Type B pancreatic cell (in vitro differentiated cells): ENCODE measurements around the gene SYNRG. TPM values are rescaled to one million over a fixed set of nuclear protein-coding genes. Genes with fewer than 3 reads are reported as not detected.

Source experiments
- DNase-seq: peaks from one replicate; pipeline ENCODE4 v3.0.0; 2021; ENCODE audit warnings: mixed read lengths; ENCODE audit not compliant: unreplicated experiment; ENCODE audit errors: extremely low spot score
- H3K27ac Mint-ChIP-seq: 2 replicates; pipeline ENCODE4 v1.8.0; 2021; ENCODE audit warnings: mild to moderate bottlenecking, mixed read lengths
- H3K27me3 Mint-ChIP-seq: 2 replicates; pipeline ENCODE4 v1.8.0; 2021; ENCODE audit warnings: mixed read lengths
- H3K36me3 Mint-ChIP-seq: 2 replicates; pipeline ENCODE4 v1.8.0; 2021; ENCODE audit warnings: mixed read lengths
- H3K4me1 Mint-ChIP-seq: one replicate; pipeline ENCODE4 v1.8.0; 2021; ENCODE audit warnings: mixed read lengths; ENCODE audit not compliant: unreplicated experiment
- H3K4me3 Mint-ChIP-seq: 2 replicates; pipeline ENCODE4 v1.8.0; 2021; ENCODE audit warnings: mild to moderate bottlenecking, mixed read lengths
- H3K9me3 Mint-ChIP-seq: 2 replicates; pipeline ENCODE4 v1.8.0; 2021; ENCODE audit warnings: mixed read lengths
- CTCF ChIP-seq: fragments of 200-600 bp; sonication (generic); conservative IDR thresholded peaks from 2 replicates; pipeline ENCODE4 v1.5.0; 2021; ENCODE audit warnings: antibody characterized with exemption, mild to moderate bottlenecking
- total RNA-seq: library from RNA; stranded (reverse); gene quantifications from 2 replicates; pipeline ENCODE4 v1.2.1, GENCODE V29; 2021; ENCODE audit warnings: low replicate concordance

The SYNRG gene
- total RNA-seq, 1 donor from 2014 or later, result 45.0 TPM

GRCh38 chr17:37648555-37648954 lies 39.3 kb upstream of the SYNRG start:
- no peaks in the 10 kb centered on the region for H3K9me3 Mint-ChIP-seq

GRCh38 chr17:37647856-37648255 lies 38.6 kb upstream of the SYNRG start:
- H3K9me3 Mint-ChIP-seq, result no peaks in the 10 kb centered on the region
- peaks cover 70% of the 10 kb centered on the region for H3K27me3 Mint-ChIP-seq
- no peaks in the 10 kb centered on the region for H3K36me3 Mint-ChIP-seq
- no peak overlapping the region for H3K4me3 Mint-ChIP-seq
- no peak overlapping the region for H3K27ac Mint-ChIP-seq
- DNase-seq, result no peak
- H3K4me1 Mint-ChIP-seq, result peaks cover 4% of the 10 kb centered on the region
- no peak for TF ChIP-seq CTCF

More at GRCh38 chr17:37648555-37648954, 39.3 kb upstream of the SYNRG start:
- Mint-ChIP-seq H3K36me3 (no peaks in the 10 kb centered on the region), H3K4me3 (no peak overlapping the region), H3K27ac (no peak overlapping the region), H3K4me1 (peaks cover 4% of the 10 kb centered on the region), H3K27me3 (peaks cover 73% of the 10 kb centered on the region)
- DNase-seq, result no peak
- no peak for TF ChIP-seq CTCF

GRCh38 chr17:37643869-37644268 lies 34.7 kb upstream of the SYNRG start:
- H3K27ac Mint-ChIP-seq, result peak overlapping the region; percentile 92
- H3K27me3 Mint-ChIP-seq, result peaks cover 45% of the 10 kb centered on the region

GRCh38 chr17:37643118-37643766 lies 34.0 kb upstream of the SYNRG start, which contains the start of gene DDX52:
Gene DDX52 (minus strand): TSS chr17:37643446. CDS start chr17:37643420, 26 bp downstream.
- peaks cover 15% of the 10 kb centered on the region for H3K36me3 Mint-ChIP-seq
- H3K4me3 Mint-ChIP-seq, result peak within 1 kb of the TSS; percentile 95
- peak; percentile 21 for TF ChIP-seq CTCF
- peaks cover 17% of the 10 kb centered on the region for H3K4me1 Mint-ChIP-seq
- no peaks in the 10 kb centered on the region for H3K9me3 Mint-ChIP-seq
- DNase-seq, result peak; percentile 87
- H3K27ac Mint-ChIP-seq, result peak within 1 kb of the TSS; percentile 92
- H3K27me3 Mint-ChIP-seq, result peaks cover 39% of the 10 kb centered on the region

More at GRCh38 chr17:37643869-37644268, 34.7 kb upstream of the SYNRG start:
- Mint-ChIP-seq H3K9me3 (no peaks in the 10 kb centered on the region), H3K36me3 (peaks cover 12% of the 10 kb centered on the region), H3K4me1 (peaks cover 14% of the 10 kb centered on the region), H3K4me3 (peak overlapping the region; percentile 95)
- no peak for DNase-seq
- no peak for TF ChIP-seq CTCF

GRCh38 chr17:37642681-37643080 lies 33.5 kb upstream of the SYNRG start:
- Mint-ChIP-seq H3K27ac (peak overlapping the region; percentile 92), H3K4me1 (peaks cover 18% of the 10 kb centered on the region), H3K4me3 (peak overlapping the region; percentile 95), H3K36me3 (peaks cover 20% of the 10 kb centered on the region), H3K9me3 (no peaks in the 10 kb centered on the region), H3K27me3 (peaks cover 33% of the 10 kb centered on the region)
- DNase-seq, result no peak
- TF ChIP-seq CTCF, result no peak
